Esophagus squamous epithelium (tissue), 4 donors: ENCODE data around the gene RC3H2.

ENCODE experiments used
- CTCF ChIP-seq, 6 experiments: fragments of 450-650 bp in 4 of 6; fragments of 200-600 bp in 2 of 6; sonication (generic) in 2 of 6; IDR thresholded peaks; one replicate each; pipeline ENCODE4 v1.5.1; 2016 to 2019; ENCODE audit warnings: antibody characterized with exemption in 6 of 6, mild to moderate bottlenecking in 4 of 6, moderate library complexity in 4 of 6
- POLR2A ChIP-seq, 4 donors: fragments of 450-650 bp; IDR thresholded peaks; one replicate each; pipeline ENCODE4 v1.6.1; 2017; ENCODE audit warnings: antibody characterized with exemption in 4 of 4, mild to moderate bottlenecking in 4 of 4, moderate library complexity in 3 of 4

GRCh38 chr9:122860319-122861142, 44.6 kb downstream of the RC3H2 start:
- TF ChIP-seq CTCF (IDR thresholded peaks at IDR 0.05) (no peak), POLR2A (IDR thresholded peaks at IDR 0.05) (no peak)
